OCI-LY3 (cell line): Measurements from ENCODE around the gene KLF7.

Experiments used
- H2AFZ ChIP-seq: fragments of 200-600, 300-600 bp; shearing (Covaris generic); 2 replicates; pipeline ENCODE4 v1.6.0; 2014; ENCODE audit warnings: antibody characterized with exemption, low read depth, low read length
- H3K27ac ChIP-seq: fragments of 200-600, 300-600 bp; sonication (generic); 2 replicates; pipeline ENCODE4 v1.5.1; 2014; ENCODE audit warnings: mild to moderate bottlenecking, low read length, moderate library complexity, mixed read lengths
- H3K27me3 ChIP-seq: fragments of 200-600, 300-600 bp; sonication (generic); 2 replicates; pipeline ENCODE4 v1.6.1; 2014; ENCODE audit warnings: low read depth, low read length, mixed read lengths
- H3K36me3 ChIP-seq: fragments of 200-600, 300-600 bp; sonication (generic); replicated peaks from 2 replicates; pipeline ENCODE3; 2014; ENCODE audit warnings: low read depth, low read length, mixed read lengths
- H3K4me1 ChIP-seq: fragments of 300-600, 200-600 bp; sonication (generic); 2 replicates; pipeline ENCODE4 v1.6.1; 2014; ENCODE audit warnings: low read length, mixed read lengths
- H3K4me2 ChIP-seq: fragments of 200-600, 300-600 bp; sonication (generic); 2 replicates; pipeline ENCODE4 v1.6.1; 2014; ENCODE audit warnings: low read length, mixed read lengths
- H3K4me3 ChIP-seq: fragments of 300-600, 200-600 bp; sonication (generic); 2 replicates; pipeline ENCODE4 v1.5.1; 2014; ENCODE audit warnings: antibody characterized with exemption, mild to moderate bottlenecking, low read length, moderate library complexity
- H3K79me2 ChIP-seq: fragments of 300-600, 200-600 bp; shearing (Covaris generic); 2 replicates; pipeline ENCODE4 v1.6.1; 2014; ENCODE audit warnings: mild to moderate bottlenecking, low read length, mixed read lengths
- H3K9ac ChIP-seq: fragments of 300-600, 200-600 bp; shearing (Covaris generic); 2 replicates; pipeline ENCODE4 v1.6.0; 2014; ENCODE audit warnings: mild to moderate bottlenecking, low read length, moderate library complexity
- H3K9me3 ChIP-seq: fragments of 200-600, 300-600 bp; shearing (Covaris generic); 2 replicates; pipeline ENCODE4 v1.6.1; 2014; ENCODE audit warnings: low read length, mixed read lengths; ENCODE audit not compliant: insufficient read depth
- H4K20me1 ChIP-seq: fragments of 200-600, 300-600 bp; sonication (generic); 2 replicates; pipeline ENCODE4 v1.6.1; 2016; ENCODE audit warnings: low read length, mixed read lengths; ENCODE audit not compliant: insufficient read depth
- EZH2phosphoT487 ChIP-seq: fragments of 200-600 bp; shearing (Covaris generic); IDR thresholded peaks from 2 replicates; pipeline ENCODE4 v1.6.1; 2018; ENCODE audit warnings: antibody characterized with exemption, mixed run types, low read depth
- TF ChIP-seq, protein P1 (sequence below): fragments of 200-600, 300-600 bp; sonication (generic); IDR thresholded peaks from 2 replicates; pipeline ENCODE4 v1.5.1; 2014; ENCODE audit warnings: antibody characterized with exemption, low read length, low read depth

Gene KLF7

DNA sequence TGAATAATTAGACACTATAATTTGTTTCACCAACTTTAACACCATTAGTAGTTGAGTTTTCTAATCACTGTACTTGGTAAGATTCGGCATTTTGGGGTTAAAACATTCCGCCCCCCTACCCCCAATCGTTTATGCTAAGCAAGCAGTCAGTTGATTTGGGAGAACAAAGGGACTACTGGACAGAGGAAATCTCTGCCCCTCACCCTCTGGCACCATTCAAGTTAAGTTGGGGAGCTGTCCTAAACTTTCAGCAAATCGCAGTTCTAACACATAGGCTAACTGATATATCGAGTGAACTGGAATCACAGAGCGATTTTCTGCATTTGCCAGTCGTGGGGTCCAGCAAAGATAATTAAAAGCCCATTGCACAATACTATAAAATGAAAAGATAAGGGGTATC, 5.6 kb downstream of the KLF7 start:
- H2AFZ ChIP-seq = no peak overlapping the region
- no peaks in the 10 kb centered on the region for H3K9me3 ChIP-seq
- H3K36me3 ChIP-seq = no peaks in the 10 kb centered on the region
- peaks cover 77% of the 10 kb centered on the region for H3K27me3 ChIP-seq
- no peak overlapping the region for H3K9ac ChIP-seq
- no peaks in the 10 kb centered on the region for H4K20me1 ChIP-seq
- peaks cover 3% of the 10 kb centered on the region for H3K4me1 ChIP-seq
- H3K79me2 ChIP-seq = no peaks in the 10 kb centered on the region
- TF ChIP-seq, protein P1, sequence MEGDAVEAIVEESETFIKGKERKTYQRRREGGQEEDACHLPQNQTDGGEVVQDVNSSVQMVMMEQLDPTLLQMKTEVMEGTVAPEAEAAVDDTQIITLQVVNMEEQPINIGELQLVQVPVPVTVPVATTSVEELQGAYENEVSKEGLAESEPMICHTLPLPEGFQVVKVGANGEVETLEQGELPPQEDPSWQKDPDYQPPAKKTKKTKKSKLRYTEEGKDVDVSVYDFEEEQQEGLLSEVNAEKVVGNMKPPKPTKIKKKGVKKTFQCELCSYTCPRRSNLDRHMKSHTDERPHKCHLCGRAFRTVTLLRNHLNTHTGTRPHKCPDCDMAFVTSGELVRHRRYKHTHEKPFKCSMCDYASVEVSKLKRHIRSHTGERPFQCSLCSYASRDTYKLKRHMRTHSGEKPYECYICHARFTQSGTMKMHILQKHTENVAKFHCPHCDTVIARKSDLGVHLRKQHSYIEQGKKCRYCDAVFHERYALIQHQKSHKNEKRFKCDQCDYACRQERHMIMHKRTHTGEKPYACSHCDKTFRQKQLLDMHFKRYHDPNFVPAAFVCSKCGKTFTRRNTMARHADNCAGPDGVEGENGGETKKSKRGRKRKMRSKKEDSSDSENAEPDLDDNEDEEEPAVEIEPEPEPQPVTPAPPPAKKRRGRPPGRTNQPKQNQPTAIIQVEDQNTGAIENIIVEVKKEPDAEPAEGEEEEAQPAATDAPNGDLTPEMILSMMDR = no peak
- no peak for TF ChIP-seq EZH2phosphoT487
- no peak overlapping the region for H3K4me2 ChIP-seq
- no peak overlapping the region for H3K27ac ChIP-seq
- no peak overlapping the region for H3K4me3 ChIP-seq

DNA sequence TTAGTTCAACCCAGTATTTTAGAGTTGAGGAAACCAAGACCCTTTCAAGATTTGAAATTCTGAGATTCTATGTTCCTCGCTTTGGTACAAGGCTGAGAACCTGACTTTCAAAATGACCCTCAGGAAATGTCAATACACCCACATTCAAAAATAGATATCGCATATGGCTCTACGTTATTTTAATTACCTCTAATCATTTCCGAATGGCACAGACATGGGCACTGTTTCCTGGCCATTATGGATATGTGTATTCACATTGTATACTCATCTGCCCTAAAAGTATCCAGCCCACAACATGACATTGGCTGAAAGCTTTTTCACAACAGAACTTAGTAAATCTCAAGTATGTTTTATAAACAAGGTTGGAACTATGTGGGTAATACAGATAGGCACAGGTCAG, 6.7 kb downstream of the KLF7 start:
- Histone ChIP-seq H2AFZ (no peak overlapping the region), H3K27me3 (peaks cover 78% of the 10 kb centered on the region), H3K4me1 (peaks cover 3% of the 10 kb centered on the region), H3K9me3 (no peaks in the 10 kb centered on the region), H4K20me1 (no peaks in the 10 kb centered on the region), H3K9ac (no peak overlapping the region), H3K4me3 (no peak overlapping the region), H3K79me2 (no peaks in the 10 kb centered on the region), H3K27ac (no peak overlapping the region), H3K36me3 (no peaks in the 10 kb centered on the region), H3K4me2 (no peak overlapping the region)
- no peak for TF ChIP-seq EZH2phosphoT487

DNA sequence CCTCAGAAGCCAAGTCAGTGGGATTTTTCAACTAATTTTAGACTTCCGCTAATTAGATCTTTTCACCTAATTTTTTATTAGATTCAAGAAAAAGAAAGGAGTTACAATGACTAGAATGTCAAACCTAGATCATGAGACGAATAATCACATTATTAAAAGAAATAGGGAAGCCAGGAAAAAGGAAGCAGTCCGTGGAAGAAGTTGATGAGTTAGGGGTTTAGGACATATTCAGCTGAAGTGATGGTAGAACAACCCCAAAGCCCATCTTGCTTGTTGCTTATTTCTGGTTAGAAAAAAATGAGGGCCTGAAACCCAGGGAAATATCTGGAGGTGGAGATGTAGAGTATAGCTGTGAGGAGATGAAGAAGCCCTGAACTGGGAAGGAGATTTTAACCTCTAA, 8.0 kb downstream of the KLF7 start:
- Histone ChIP-seq H3K4me3 (no peak overlapping the region), H2AFZ (no peak overlapping the region), H4K20me1 (no peaks in the 10 kb centered on the region), H3K36me3 (no peaks in the 10 kb centered on the region), H3K79me2 (no peaks in the 10 kb centered on the region), H3K4me2 (no peak overlapping the region), H3K27me3 (peaks cover 71% of the 10 kb centered on the region), H3K27ac (no peak overlapping the region), H3K4me1 (peaks cover 3% of the 10 kb centered on the region), H3K9me3 (no peaks in the 10 kb centered on the region), H3K9ac (no peak overlapping the region)
- TF ChIP-seq, protein P1 = no peak
- TF ChIP-seq EZH2phosphoT487 = no peak

DNA sequence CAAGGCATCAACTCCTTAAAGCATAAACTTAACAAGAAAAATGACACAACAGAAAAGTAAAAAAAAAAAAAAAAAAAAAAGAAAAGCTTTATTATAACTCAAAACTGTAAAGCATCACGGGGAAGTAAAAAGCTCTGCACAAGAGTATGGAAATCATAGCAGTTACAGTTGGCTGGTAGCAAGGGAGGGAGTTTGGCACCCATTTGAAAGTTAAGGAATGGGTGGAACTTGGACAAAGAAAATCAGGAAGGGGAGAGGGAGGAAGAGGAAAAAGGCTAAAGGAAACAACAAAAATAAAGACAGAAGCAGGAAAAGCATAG, 8.6 kb downstream of the KLF7 start:
- Histone ChIP-seq H3K4me3 (no peak overlapping the region), H3K36me3 (no peaks in the 10 kb centered on the region), H3K79me2 (no peaks in the 10 kb centered on the region), H3K27ac (no peak overlapping the region), H3K27me3 (peaks cover 74% of the 10 kb centered on the region), H3K9me3 (no peaks in the 10 kb centered on the region), H3K9ac (no peak overlapping the region), H3K4me2 (no peak overlapping the region), H3K4me1 (peaks cover 3% of the 10 kb centered on the region), H4K20me1 (no peaks in the 10 kb centered on the region), H2AFZ (no peak overlapping the region)
- TF ChIP-seq, protein P1 = no peak
- TF ChIP-seq EZH2phosphoT487 = no peak
